Activated CD4-positive, alpha-beta T cell treated with anti-CD3 and anti-CD28 coated beads, Interleukin-2, amount 50 U/mL, for 48 hours (primary cell): ENCODE results near the gene MAFG.
A peak's percentile ranks its signal among the peaks of the same experiment; 100 is the strongest.

Experiments
- DNase-seq, 2 experiments: peaks; one replicate each; pipeline ENCODE4 v3.0.0-alpha.2; 2020

MAFG gene

GRCh38 chr17:81934850-81935708, 7.5 kb upstream of the MAFG start:
- no peak for DNase-seq

- no peak for DNase-seq
These were observed 6.7 kb upstream of the MAFG start for GRCh38 chr17:81934098-81934757.

DNA sequence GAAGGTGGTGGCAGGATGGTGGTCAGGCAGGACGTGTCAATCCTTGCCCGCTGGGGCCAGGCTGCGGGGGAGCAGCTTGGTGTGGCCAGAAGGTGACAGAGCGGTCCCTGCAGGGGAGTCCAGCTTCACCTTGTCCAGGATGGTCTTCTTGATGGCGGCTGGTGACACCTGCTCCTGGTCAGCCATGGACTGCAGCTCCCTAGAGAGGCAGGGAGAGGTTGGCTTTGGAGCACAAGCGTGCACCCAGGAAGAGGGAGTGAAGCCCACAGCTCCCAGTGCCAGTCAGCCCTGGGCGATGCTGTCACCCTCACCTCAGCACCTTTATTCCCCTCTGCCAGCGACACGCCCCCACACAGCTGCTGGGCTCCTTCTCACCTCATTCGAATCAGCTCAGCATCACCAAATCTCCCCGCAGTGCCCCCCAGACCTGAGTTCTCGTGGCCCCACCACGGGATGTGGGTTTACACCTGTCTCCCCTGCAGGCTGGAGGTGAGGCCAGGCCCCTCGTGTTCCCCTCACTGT, 5.7 kb upstream of the MAFG start:
- no peak for DNase-seq

DNA sequence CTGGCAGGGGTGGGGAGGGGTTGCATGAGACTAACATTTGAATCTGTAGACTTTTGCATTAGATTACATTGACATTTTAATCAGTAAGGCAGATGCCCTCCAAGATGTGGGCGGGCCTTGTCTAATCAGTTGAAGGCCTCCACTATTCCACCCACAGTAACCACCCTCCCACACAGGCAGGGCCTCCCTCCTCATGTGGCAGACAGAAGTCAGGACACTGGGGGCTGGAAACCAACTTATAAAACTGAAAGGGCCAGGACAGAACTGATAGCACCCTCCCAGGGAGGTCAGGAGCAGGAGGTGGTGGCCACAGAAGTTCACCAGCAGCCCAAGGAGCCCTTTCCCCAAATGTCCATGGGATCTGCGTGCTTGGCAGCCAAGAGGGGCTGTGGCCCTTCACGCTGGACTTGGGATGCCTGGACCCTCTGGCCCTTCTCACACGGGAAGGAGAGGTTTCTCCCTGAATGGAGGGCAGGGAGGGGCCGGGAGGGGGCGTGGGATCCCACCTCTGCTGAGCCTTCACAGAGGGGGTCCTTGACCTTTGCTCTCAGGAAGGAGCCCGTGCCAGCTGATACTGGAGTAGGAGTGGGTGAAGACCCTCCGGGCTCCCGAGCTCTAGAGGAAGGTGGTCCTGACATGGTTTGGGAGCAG, 4.9 kb upstream of the MAFG start:
- DNase-seq, result no peak

DNA sequence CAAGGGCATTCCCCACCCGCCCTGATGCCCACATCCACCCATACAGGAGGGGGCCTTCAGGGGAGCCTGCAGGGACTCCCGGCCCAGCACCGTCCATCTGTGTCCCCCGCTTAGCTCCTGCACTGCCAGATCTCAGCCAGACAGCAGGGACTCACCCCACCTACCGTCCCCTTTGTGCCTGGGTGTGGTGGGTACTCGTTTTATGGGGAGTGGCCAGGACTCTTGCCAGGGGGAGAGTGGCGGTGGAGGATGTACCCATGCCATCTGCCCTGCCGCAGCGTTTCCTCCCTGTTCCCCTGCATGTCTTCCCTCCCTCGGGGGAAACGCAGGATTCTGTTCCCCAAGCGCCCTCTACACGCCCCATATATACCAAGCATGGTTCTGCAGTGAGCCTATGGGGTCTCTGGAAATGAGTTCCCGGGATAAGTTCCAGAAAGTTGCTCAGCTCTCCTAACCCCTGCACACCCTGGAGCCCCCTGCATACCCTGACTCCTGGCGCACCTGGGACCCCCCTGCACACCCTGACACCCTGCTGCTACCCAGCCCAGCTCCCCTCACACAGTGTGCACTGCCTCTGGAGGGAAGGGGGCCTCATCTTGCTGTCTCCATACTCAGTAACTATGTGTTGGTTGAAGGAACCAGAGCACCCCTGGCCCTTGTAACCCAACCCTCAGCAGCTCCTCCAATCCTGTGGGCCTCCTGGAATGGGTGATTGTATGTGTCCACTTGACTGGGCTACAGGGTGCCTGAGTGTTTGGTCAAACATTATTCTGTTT, 4.2 kb upstream of the MAFG start:
- no peak for DNase-seq

- DNase-seq, result no peak
These were observed 3.6 kb upstream of the MAFG start for GRCh38 chr17:81931189-81931556.

DNA sequence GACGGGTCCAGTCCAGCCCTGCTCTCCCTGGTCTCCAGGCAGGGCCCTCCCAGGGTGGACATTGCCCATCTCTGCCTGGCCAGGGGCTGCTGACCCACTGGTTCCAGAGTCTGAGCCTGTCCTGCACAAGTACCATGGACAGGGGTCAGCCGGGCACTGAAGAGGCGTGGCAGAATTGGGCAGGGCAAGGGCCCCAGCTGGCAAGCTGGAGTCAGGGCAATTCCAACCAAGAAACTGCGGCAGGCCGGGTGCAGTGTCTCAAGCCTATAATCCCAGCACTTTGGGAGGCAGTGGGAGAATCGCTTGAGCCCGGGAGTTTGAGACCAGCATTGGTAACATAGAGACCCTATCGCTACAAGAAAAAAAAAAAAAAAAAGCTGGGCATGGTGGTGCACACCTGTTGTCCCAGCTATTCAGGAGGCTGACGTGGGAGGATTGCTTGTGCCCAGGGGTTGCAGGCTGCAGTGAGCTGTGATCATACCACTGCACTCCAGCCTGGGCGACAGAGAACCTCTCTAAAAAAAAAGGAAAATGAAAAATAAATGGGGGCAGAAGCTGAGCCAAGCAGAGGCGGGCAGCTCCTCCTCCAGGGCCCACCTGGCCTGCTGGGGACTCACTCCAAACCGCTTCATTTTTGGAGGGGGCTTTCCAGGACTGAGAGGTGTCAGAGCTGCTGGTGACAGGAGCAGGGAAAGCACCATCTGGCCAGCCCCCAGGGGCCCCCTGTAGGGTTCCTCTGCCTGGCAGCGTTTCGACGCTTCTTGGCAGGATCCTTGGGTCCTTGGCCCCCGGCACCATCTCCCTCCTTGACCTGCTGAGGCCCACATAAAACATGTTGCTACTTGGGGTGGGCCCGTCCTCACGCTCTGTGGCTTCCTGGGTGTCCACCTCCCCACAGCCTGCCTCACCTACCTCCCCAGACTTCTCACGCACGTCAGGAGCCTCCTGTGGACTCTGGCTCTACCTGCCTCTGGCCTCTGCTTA, 2.9 kb upstream of the MAFG start:
- no peak for DNase-seq

GRCh38 chr17:81929253-81930141, 2.0 kb upstream of the MAFG start:
- no peak for DNase-seq

DNA sequence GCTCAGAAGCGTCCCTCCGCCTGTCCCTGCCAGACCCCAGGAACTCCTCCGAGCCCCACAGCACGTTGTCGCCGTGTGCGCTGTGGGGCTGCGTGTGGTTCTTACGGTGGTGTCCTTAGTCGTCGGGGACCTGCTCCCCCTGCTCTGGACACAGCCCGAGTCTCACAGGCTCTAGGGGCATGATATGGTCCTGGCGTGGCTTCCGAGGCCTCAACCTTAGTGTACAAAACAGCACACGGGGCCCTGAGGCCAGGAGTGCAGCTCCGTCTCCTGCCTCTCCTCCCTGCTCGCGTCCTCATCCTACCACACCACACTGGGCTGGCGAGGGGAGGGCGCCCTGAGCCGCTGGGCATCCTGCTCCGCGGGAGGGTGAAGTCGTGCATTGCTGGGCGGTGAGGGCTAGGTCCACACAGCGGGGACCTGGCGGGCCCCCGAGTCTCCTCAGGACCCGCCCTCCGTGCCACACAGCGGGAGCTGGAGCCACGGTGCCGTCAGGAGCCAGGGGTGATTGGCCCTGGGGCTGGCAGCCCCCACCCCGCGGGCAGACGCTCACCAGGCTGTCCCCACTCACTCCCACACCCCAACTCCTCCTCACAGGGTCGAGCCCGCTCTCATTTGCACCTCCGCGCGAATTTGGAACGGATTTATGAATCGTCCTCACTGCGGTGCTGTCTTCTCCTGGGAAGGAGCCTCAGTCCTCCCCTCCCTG, 1.2 kb upstream of the MAFG start:
- DNase-seq, result no peak

DNA sequence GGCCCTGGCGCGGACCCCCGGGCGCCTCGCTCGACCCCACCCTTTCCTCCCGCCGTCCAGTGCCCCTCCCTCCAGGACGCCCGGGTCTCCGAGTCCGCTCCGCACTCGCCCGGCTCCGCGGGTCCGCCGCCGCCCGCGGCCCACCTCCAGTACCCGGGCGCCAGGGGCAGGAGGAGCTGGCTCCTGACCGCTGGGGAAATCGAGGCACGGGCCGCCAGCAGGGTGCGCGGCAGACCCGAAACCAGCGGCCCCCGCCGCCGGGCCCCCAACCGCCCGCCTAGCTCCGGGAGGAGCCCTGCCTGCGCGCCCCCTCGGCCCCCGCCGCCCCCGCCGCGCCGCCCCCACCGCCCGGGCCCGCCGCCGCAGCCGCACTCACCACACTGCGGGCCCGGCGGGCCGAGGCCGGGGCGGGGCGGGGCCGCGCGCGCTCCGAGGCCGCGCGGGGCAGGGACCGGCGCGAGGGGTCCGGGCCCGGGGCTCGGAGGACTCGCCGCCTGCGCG, 333 bp downstream of the MAFG start:
- DNase-seq, result no peak

DNA sequence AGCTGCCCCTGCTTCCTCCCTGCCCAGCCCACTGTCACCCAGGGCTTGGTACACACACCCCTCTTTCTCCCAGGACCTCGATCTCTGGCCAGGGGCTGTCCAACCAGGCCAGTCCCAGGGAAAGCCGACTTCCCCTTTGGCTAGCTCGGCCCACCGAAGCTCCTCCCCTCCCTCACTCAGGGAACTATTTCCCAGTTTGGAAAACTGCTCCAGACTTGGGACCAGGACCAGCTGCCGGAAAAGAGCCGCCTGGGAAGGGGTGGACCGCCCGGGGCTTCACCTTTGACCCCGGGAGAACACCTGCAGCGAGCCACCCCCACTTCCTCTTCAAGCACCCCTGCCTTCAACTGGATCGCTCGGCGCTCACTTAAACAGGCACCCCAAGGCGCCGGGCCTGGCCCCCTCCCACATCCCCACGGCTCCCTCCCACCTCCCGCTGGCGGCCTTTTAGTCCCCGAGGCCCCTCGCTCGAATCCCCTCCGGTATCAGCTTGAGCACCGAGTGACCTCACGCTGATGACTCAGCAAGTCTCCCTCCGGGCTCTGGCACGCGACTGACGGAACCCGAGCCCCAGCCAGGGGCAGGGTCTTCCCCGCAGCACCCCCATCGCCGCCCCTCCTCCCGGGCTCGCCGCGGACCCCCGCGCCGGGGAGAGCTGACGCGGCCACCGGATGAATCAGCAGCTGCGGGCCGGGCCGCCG, 934 bp downstream of the MAFG start:
- peak; percentile 69 to 75 for DNase-seq

DNA sequence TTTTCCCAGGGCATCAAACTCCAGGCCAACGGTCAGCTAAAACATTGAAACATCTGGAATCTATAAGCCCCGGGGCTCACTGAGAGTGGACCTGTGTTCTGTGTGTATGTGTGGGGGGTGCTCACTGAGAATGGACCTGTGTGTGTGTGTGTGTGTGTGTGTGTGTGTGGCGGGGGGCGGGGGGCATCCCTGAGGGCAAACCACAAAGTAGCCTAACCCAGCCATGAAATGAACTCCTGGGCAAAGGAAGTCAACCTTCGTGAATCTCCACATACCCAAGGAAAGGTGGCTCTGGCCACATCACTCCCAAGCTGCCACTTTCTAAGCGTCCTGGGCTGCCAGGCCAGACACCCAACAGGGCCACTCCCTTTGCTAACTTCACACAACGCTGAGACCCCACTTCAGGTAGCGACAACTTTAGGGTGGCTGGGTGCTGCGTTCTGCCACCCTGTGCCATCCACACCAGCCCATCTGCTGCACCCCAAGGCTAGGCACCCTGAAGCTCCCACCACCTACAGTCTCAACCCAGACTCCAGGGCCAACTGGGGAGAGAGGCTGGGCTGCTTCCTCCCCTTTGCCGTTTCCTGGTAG, 1.6 kb downstream of the MAFG start:
- DNase-seq, result no peak

GRCh38 chr17:81924557-81925532, 2.7 kb downstream of the MAFG start:
- no peak for DNase-seq

DNA sequence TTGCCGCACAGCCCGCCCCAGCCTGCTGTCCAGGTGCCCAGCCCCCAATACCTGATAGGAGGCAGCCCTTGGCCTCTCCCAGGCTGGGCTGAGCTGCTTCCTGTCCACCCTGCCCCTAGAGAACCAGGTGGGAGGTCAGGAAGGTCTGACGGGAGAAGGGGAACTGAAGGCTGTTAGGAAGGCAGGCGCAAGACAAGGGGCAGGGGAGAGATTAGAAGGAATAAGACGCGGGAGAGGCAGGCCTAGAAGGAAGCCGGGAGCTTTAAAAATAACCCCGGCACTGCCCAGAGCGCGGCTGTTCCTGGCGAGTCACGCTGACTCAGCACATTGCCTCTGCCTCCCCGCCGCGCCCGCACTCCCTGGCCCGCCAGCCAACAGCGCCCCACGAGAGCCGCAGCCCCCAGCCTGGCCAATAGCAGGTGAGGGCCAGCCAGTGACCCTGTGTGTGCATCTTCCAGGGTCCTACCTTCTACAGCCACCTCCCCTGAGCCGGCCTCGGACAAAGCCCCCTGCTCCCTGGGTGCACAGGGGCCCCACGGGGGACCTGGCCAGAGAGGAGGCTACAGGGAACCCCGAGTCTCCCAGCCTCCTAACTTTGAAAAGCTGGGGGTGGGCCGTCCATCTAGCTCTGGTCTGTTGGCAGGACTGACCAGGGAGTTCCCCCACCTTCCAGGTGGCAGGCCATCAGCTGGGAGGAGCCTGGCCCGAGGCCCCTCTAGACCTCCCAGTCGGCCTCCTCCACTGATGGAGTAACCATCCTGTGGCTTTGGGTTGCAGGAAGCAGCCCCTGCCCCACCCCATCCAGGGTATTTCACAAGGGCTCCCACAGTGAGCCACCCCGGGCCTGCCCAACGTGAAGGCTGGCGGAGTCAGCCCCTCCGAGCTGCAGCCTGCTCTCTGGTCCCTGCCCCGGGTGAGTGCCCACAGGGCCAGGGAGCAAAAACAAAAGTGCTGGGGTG, 4.0 kb downstream of the MAFG start:
- DNase-seq, result no peak

DNA sequence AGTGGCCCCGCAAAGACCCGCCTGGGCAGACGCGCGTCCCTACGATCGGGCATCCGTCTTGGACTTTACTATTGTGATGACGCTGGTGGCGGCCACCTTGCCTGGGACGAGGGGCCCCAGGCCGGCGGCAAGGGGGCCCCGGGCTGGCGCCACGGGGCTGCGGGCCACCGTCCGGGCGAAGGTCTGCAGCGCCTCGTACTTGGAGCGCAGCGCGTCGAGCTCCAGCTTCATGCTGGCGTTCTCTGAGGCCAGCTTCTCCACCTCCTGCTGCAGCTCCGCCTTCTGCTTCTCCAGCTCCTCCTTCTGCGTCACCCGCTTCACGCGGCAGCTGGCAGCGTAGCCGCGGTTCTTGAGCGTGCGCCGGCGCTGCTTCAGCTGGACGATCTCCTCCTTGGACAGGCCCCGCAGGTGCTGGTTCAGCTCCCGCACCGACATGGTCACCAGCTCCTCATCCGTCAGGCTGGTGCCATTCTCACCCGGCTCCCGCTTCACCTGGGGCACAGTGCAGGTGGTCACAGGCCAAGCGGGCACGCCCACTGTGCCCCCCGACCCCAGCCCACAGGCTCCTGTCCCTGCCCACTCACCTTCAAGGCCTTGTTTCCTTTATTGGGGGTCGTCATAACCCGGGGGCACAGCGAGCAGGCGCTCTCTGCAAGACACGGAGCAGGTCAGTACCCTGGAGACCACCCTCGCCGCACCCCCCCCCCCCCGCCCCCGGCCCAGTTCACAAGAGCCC, 4.8 kb downstream of the MAFG start:
- no peak for DNase-seq
